GM18498 (cell line): Measurements from ENCODE around the gene ETFB.

ENCODE experiments used
- ATAC-seq: cut with Tn5 transposase; IDR thresholded peaks from one replicate; pipeline ENCODE4 v1.9.1; 2021; ENCODE audit warnings: mild to moderate bottlenecking, moderate library complexity; ENCODE audit not compliant: unreplicated experiment

Gene ETFB

DNA sequence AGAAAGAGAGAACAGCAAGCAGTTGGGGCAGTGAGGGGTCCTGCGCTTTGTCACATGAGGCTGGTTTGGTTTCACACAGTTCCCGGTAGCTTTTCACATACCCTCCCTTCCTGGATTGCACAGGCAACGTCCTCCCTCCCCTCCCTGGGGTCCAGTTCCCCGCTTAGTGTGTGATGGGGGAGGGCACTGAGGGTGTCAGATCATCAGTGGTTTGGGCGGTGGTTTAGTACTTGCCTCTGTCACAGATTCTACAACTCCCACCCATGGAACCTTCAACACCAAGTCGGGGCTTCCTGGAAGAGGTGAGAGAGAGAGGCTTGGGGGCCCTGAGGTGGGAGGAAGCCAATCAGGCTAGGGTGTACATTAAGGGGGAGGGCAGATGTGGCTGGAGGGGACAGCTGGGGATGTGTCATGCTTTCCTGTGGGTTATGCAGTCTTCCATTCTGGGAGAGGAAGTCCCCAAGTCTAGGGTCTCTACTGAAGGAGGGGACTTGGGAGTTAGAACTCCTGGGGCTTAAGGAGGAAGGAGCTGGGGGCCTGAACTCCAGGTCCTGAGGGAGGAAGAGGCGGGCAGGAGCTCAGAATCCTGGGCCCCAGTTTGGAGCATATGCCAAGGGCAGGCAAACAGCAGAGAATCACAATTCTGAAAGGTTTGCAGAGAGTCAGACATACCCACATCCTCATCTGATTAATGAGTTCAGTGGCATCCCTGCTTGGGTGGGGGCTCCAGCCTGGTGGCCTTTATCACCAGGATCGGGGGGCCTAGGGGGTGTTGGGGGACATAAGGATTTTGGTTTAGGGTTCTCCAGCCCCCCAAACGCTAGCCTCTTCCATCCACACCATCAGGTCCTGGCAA lies 6.7 kb upstream of the ETFB start, which contains the start of gene NKG7:
Gene NKG7, minus strand, starts transcription at position 6 of the 856 bp plus-strand sequence. CDS start 119 bp downstream, outside the sequence.
- ATAC-seq, result peak; percentile 35

DNA sequence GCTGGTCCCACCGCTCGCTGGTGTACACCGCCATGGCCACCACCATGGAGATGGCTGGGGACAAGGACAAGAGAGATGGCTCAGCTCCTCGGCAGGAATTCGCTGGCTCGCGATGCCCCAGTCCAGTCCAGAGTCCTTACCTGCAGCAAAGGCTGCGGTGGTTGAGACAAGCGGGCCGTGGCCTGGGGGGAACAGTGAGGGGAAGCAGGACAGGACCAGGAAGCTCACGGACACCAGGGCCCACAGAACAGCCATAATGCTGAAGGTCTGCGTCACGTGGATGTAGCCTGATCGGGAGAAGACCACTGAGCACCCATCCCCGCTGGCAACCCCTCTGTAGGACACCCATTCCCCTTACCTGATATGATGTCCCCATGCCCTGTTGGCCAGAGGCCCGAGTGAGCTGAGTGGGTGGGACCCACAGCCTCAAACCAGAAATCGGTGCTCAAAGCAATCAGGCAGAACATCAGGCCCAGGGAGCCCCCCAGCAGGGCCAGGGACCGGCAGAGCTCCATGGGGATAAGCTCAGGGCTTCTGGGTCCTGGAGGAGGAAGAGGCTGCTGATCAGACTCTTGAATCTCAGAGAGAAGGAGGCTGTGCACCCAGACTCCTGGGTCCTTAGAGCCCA lies 5.9 kb upstream of the ETFB start:
- no peak for ATAC-seq

DNA sequence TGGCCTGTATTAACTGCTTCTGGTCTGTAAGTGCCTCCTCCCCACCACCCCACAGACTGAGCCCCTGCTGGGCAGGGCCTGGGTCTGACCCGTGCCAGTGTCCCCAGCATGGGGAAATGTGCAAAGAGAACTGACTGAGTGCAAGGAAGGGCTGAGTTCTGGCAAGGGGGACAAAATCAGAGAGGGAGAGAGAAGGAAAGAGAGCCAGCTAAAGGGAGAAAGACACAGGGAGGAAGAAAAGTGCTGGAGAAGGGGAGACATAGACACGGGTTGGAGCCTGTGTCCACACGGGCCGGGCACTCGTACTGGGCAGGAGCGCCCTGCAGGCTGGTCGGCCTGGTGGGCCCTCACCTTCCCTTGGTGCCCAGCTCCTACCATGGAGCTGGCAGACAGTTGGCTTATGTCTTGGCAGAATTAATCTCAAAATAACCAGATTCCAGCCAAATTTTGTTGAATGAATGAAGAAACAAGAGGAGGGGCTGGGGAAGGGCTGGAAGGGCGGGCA lies 5.0 kb upstream of the ETFB start:
- no peak for ATAC-seq

GRCh38 chr19:51370230-51370629 lies 4.0 kb upstream of the ETFB start:
- no peak for ATAC-seq

GRCh38 chr19:51368366-51369282 lies 2.4 kb upstream of the ETFB start, which contains the start of gene CLDND2:
TSS of gene CLDND2 (minus strand) at chr19:51369003. CDS start at chr19:51368577, 426 bp downstream.
- no peak for ATAC-seq

DNA sequence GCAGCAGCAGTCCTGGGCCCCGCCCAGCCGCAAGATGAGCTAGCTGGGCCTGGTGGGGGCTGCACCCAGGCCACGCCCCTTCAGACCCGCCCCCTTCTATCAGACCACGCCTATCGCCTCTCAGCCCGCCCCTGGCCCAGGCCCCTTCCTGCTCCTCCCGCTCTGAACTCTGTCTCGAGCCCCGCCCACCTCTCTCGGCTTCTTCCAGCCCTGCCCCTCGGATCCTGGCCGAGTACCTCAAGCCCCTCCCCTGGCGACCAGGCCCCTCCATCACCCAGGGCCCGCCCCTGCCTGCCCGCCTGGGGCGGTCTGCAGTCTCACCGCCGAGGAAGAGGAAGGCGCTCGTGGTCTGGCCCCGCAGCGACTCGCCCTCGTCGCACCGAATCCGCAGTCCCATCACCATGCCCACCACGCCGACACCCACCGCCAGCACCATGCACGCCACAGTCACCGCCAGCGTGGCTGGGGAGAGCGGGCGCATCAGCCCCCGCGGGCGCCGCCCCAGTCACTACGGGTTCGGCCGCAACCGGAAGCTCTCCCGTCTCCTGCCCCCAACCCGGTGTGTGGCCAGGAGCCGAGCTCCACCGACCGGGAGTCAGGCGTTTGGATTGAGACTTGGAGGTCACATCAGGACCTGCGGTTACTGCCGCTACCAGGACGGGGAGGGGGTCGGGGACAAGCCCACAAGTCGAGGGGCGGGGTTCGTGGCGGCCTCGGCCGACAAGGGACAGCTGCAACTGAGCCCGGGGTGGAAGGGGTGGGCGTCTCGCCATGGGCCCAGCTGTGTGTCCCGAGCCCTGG lies 1.6 kb upstream of the ETFB start:
- ATAC-seq, result peak; percentile 76

DNA sequence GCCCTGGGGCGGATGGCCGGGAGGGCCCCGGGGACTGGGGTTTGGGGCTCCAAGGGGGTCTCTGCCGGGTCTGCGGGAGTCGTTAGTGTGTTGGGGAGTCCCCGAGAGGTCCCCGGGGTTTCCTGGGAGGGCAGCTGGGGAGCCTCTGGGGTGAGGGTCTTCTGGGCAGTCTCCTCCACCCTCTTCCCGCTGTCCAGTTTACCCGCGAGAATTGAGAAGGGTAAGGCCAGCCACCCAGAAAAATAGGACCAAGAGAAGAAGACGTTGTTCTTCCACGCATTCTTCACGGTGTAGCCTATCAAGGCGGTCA lies 1.0 kb upstream of the ETFB start:
- ATAC-seq, result peak; percentile 9

GRCh38 chr19:51366389-51367254 lies 434 bp upstream of the ETFB start:
- peak; percentile 52 for ATAC-seq

DNA sequence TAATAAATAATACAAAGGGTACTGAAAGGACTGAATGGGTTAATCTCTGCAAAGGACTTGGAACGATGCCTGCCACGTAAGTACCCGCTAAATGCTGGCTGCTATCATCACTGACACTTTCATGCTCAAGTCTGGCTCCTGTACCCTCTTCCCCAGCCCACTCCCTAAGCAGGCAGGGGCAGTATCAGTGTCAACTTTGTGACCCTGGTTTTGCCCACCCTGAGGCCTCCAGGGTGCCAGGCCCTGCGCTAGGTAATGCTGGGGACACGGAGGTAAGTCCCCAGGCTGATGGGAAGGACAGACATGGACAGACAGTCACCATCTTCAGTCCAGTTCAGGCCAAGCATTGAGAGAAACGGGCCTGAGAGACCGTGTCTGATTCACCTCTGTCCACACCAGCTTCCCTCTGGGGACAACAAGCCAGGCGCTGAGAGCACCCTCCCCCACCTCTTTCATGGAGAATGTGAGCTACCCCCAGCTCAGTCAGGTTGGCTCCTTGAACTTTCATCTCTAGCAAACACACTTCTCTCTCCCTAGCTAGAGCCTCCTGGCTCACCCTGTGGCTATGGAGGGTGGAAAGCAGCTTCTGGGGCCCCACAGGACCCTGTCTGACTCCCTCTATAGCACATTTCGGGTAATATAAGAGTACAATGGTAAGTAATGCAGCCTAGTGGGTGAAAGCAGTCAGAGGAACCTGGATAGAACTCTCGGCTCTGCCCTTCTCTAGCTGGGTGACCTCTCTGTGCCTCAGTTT lies 800 bp downstream of the ETFB start:
- ATAC-seq, result no peak

DNA sequence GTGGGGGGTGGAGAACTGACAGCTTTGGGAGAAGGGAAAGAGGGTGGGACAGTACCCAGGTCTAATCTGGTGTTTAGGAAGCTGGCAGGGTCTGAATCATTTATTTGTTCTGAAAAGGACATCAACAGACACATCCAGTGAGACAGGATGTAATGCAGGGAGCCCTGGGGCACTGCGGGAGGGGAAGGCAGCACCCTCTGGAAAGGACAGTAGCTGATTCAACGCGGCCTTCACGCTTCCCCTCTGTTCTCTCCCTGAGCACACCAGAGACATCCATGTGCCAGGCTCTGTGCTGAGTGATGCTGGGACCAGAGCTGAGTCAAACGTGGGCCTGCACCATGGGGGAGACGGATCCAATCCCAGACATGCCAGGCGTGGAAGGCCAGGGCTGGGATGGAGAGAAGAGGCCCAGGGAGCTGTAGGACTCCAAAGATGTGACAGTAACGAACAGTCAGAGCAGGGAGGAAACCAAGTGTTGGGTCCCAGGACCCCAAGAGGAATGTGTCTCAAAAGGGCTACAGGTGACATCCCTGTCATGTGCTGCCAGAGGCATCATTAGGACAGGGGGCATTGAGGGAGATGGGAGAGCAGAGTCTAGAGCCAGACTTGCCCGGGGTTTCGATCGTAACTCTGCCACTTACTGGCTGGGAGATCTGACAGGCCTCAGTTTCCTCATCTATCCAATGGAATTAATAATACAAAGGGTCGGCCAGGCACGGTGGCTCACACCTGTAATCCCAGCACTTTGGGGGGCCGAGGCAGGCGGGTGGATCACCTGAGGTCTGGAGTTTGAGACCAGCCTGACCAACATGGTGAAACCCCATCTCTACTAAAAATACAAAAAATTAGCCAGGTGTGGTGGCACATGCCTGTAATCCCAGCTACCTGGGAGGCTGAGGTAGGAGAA lies 1.7 kb downstream of the ETFB start:
- no peak for ATAC-seq

DNA sequence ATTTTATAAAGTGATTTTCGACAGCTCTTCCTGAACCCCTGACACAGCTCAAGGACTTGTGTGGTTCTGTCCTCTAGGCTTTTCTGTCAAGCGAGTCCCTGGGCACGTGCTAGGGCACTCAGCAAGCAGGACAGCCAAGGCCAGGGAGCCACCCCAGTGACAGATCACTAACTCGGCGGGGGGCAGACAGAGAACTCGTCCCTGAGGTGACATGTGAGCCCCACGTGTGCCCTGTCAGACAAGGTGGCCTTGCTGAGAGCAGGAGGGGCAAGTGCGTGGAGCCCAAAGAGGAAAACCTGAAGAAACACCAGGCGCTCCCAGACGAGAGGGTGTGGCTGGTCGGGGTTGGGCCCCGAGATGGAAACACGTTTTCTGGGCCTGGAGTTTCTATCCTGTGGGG lies 4.9 kb downstream of the ETFB start:
- no peak for ATAC-seq

DNA sequence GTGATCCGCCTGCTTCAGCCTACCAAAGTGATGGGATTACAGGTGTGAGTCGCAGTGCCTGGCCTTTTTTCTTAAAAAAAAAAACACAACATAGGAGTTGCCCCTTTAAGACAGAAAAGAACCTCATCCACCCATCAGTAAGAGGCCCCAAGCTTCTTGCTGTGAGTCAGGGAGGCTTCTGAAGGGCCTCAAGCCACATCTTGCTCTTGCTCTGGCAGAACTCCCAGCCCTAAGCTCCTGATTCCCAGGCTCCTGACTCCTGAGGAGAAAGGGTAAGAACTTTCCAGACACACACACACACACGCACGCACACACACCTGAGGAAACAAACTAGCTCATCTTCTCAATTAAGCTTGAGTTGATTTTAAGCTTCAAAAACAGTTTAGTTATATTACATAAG lies 6.9 kb downstream of the ETFB start:
- no peak for ATAC-seq

DNA sequence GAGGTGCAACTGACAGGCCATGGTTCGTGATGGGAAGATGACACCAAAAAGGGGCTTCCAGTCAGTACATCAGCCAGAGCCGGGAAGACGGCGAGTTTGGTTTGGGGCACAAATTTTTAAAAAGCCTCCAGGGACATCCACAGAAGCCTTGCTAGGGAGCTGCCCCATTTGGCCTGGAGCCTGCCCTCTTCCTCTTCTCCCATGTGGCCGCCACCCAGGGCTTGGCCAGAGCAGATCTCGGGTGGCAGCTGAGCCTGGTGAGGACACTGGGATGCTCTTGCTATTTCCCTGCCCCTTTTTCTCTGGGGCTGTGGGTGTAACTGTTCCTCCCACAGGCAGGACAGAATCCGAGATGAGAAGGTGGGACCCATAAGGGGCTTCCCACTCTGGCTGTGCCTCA lies 8.2 kb downstream of the ETFB start:
- ATAC-seq, result no peak

DNA sequence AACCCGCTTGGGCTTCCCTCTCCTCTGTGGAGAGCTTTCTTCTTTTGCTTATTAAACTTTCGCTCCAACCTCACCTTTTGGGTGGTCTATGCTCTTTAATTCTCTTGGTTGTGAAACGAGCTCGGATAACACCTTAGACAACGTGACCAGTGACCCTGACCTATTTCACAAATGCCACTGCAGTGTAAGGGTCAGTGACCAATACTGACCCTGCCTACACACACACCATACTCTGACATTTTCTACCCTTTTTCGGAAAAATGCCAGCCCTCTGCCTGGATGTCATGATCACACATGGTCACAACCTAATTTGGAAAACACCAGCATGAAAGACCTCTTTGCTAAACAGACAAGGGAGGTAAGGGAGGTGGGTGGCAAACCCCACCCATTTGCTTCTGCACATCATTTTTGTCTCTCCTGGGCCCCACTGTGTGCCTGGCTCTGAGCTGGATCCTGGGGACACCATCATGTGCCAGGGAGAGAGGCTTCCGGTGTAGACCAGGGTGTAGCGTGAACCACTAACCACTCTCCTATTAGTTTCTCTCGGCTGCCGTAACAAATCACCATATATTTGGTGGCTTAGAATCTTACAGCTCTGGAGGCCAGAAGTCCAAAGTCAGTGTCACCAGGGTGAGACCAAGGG lies 9.9 kb downstream of the ETFB start:
- ATAC-seq, result no peak

DNA sequence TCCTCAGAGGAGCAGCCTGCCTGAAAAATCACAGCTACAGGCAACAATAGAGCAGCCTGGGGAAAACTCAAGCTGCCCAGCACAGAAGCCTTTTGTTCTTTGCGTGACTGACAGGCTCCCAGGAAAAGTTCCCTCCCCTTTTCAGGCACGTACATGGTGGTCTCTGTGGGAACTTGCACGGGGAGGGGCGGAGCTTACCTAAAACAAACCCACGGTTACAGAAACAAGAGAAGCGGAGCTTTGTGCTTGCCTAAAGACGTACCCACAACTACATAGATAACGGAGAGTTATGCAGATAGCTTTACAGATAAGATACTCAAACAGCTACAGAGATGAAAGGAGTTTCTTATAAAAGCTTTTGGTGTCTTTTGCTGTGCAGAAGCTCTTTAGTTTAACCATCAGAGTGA lies 11.4 kb downstream of the ETFB start:
- no peak for ATAC-seq

GRCh38 chr19:51354103-51354741 lies 12.0 kb downstream of the ETFB start:
- ATAC-seq, result no peak
